ENCODE results near the gene ARHGAP15. TPM values are rescaled to one million over a fixed set of nuclear protein-coding genes. Genes with fewer than 3 reads are reported as not detected.

ARHGAP15 gene
- total and polyA plus RNA-seq, 10 donors, result 55.8 to 219 (median 130) TPM

GRCh38 chr2:143725400-143725799, 596.2 kb downstream of the ARHGAP15 start:
- H3K27ac ChIP-seq, result peak overlapping the region in 1 of 8 donors; percentile 13
- H3K27me3 ChIP-seq (replicated peaks in 1 of 7), result no peaks in the 10 kb centered on the region
- WGBS, 5 donors, result 89 to 95% (median 92%) methylated on average over 2 of the region's 2 CpGs
- TF ChIP-seq POLR2A (IDR thresholded peaks at IDR 0.05) (no peak), CTCF (IDR thresholded peaks at IDR 0.05 in 8 of 11, conservative IDR thresholded peaks at IDR 0.05 in 3 of 11) (no peak), POLR2AphosphoS5 (IDR thresholded peaks at IDR 0.05) (no peak)
- intact Hi-C loops (cut with DNase I; ENCODE audit: low total_unique reads), result no loop called here
- H3K36me3 ChIP-seq, result peaks cover 0 to 33% (median 0%) of the 10 kb centered on the region in 6 donors
- H3K4me1 ChIP-seq, result peaks cover 4 to 31% (median 16%) of the 10 kb centered on the region in 6 donors
- DNase-seq, result no peak
- no peak overlapping the region for H3K4me3 ChIP-seq
- no peaks in the 10 kb centered on the region for H3K9me3 ChIP-seq

DNA sequence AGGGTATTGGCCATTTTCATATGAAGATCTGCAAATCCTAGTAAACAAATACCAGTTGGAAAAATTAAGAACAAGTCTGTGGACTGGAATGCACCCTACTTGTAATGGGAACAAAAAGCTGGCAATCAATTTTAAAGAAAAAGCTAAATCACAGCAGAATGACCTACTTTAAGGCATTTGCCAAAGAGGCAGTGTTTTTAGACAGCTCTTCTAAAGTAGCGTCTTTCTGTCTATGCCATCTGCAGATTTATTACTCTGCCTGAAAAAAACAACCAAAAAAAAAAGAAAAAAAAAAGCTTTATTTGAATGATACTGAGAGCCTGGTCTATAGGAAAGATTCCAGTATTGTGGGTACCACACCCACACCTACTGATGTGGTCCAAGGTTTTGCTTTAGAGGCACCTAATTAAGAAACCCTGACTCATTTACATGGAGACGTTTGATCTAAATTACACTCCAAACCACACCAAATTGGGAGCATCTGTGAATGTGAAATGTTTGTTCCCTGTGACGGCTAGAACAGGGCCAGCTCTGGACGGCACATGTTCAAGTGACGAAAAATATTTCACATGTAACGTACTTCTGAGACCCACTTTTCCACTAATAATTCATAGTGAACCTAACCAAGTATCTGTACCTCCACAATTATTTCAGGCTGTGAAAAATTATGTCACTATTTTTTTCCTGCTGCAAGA, 597.1 kb downstream of the ARHGAP15 start:
- H3K27ac ChIP-seq, result peak overlapping the region in 1 of 8 donors; percentile 3
- no peak overlapping the region for H3K4me3 ChIP-seq
- intact Hi-C loops (cut with DNase I; ENCODE audit: low total_unique reads), result no loop called here
- WGBS, 5 donors, result 78 to 92% (median 87%) methylated on average over 6 of the region's 6 CpGs
- TF ChIP-seq CTCF (IDR thresholded peaks at IDR 0.05 in 8 of 11, conservative IDR thresholded peaks at IDR 0.05 in 3 of 11) (no peak), POLR2A (IDR thresholded peaks at IDR 0.05) (no peak), POLR2AphosphoS5 (IDR thresholded peaks at IDR 0.05) (no peak)
- H3K9me3 ChIP-seq, result no peaks in the 10 kb centered on the region
- no peaks in the 10 kb centered on the region for H3K27me3 ChIP-seq (replicated peaks in 1 of 7)
- peaks cover 0 to 24% (median 0%) of the 10 kb centered on the region in 6 donors for H3K36me3 ChIP-seq
- DNase-seq, result no peak
- H3K4me1 ChIP-seq, result peaks cover 7 to 38% (median 17%) of the 10 kb centered on the region in 6 donors

DNA sequence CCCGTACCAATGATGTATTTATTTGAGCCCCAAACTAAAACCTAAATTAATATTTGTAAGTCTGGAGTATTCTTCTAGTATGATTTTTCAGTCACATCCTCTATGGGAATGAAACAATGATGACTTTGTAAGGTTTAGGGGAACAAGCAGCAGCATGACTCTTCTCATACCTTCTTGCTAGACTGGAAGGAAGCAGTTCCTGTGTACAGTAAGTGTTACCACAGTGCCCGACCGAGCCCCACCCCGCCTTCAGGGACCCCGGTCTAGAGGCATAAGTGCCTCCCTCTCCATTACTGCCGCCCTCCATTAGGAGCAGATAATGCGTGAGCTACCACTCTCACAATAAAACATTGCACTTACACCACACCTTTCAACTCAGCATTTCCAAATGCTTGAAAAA, 599.3 kb downstream of the ARHGAP15 start:
- intact Hi-C loops (cut with DNase I; ENCODE audit: low total_unique reads), result no loop called here
- 79 to 89% (median 88%) methylated on average over 7 of the region's 7 CpGs for WGBS, 5 donors
- no peak for TF ChIP-seq POLR2AphosphoS5 (IDR thresholded peaks at IDR 0.05)
- no peak for TF ChIP-seq POLR2A (IDR thresholded peaks at IDR 0.05)
- TF ChIP-seq CTCF (IDR thresholded peaks at IDR 0.05 in 8 of 11, conservative IDR thresholded peaks at IDR 0.05 in 3 of 11), result no peak
- no peak for DNase-seq
- H3K27ac ChIP-seq, result peak overlapping the region in 2 of 8 donors; percentile 29 to 43
- H3K36me3 ChIP-seq, result peaks cover 0 to 3% (median 0%) of the 10 kb centered on the region in 6 donors
- no peaks in the 10 kb centered on the region for H3K27me3 ChIP-seq (replicated peaks in 1 of 7)
- no peaks in the 10 kb centered on the region for H3K9me3 ChIP-seq
- no peak overlapping the region for H3K4me3 ChIP-seq
- peaks cover 7 to 42% (median 17%) of the 10 kb centered on the region in 6 donors for H3K4me1 ChIP-seq

- DNase-seq, result no peak
- no peaks in the 10 kb centered on the region for H3K27me3 ChIP-seq (replicated peaks in 1 of 7)
- TF ChIP-seq POLR2AphosphoS5 (IDR thresholded peaks at IDR 0.05) (no peak), POLR2A (IDR thresholded peaks at IDR 0.05) (no peak), CTCF (IDR thresholded peaks at IDR 0.05 in 8 of 11, conservative IDR thresholded peaks at IDR 0.05 in 3 of 11) (no peak)
- H3K36me3 ChIP-seq, result no peaks in the 10 kb centered on the region
- WGBS, 5 donors, result 76 to 87% (median 86%) methylated on average over 2 of the region's 2 CpGs
- peaks cover 7 to 42% (median 17%) of the 10 kb centered on the region in 6 donors for H3K4me1 ChIP-seq
- H3K27ac ChIP-seq, result peak overlapping the region in 3 of 8 donors; percentile 1 to 15 (median 5)
- intact Hi-C loops (cut with DNase I; ENCODE audit: low total_unique reads), result no loop called here
- no peak overlapping the region for H3K4me3 ChIP-seq
- H3K9me3 ChIP-seq, result no peaks in the 10 kb centered on the region
Measured at GRCh38 chr2:143729296-143729814, 600.1 kb downstream of the ARHGAP15 start.

Measured in spleen (tissue), 11 donors.